ENCODE results near the gene IL12A.

DNA sequence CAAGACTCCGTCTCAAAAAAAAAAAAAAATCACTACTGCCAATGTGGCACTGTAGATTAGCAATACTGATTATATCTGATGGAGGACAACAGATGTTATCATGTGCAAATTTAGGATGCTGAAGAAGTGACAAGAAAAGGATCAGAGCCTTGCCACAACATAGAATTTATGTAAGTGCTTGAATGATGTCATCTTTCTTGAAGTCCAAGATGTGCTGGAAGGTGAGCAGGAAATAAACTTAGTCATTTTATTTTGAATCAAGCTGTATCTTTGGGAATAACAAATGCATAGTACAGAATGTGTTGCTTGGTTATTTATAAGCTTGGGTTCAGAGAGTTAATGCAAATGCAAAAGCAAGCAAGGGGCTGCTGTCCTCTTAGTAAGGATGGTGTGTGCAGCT lies 47.1 kb downstream of the IL12A start:
- TF ChIP-seq, protein P1, sequence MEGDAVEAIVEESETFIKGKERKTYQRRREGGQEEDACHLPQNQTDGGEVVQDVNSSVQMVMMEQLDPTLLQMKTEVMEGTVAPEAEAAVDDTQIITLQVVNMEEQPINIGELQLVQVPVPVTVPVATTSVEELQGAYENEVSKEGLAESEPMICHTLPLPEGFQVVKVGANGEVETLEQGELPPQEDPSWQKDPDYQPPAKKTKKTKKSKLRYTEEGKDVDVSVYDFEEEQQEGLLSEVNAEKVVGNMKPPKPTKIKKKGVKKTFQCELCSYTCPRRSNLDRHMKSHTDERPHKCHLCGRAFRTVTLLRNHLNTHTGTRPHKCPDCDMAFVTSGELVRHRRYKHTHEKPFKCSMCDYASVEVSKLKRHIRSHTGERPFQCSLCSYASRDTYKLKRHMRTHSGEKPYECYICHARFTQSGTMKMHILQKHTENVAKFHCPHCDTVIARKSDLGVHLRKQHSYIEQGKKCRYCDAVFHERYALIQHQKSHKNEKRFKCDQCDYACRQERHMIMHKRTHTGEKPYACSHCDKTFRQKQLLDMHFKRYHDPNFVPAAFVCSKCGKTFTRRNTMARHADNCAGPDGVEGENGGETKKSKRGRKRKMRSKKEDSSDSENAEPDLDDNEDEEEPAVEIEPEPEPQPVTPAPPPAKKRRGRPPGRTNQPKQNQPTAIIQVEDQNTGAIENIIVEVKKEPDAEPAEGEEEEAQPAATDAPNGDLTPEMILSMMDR (IDR thresholded peaks at IDR 0.05; ENCODE audit: insufficient read depth, low read length, poor library complexity, severe bottlenecking), result no peak
- TF ChIP-seq EZH2phosphoT487 (conservative IDR thresholded peaks at IDR 0.05; ENCODE audit: low read length), result no peak
